ENCODE results near the gene MEF2D.

GRCh38 chr1:156433032-156433431 lies 67.5 kb downstream of the MEF2D start:
- no peak for TF ChIP-seq EZH2 (IDR thresholded peaks at IDR 0.05; ENCODE audit: low read length, unreplicated experiment)
- no peak for TF ChIP-seq CTCF (conservative IDR thresholded peaks at IDR 0.05; ENCODE audit: low read depth, low read length)
- no peak for TF ChIP-seq EZH2phosphoT487 (IDR thresholded peaks at IDR 0.05; ENCODE audit: borderline replicate concordance, low read length)
